GM18858 (cell line): ENCODE measurements around the gene ZNF138.

Experiments used
- ATAC-seq: cut with Tn5 transposase; IDR thresholded peaks from one replicate; pipeline ENCODE4 v1.9.1; 2021; ENCODE audit not compliant: unreplicated experiment

Gene ZNF138

GRCh38 chr7:64874562-64875250, 80.5 kb downstream of the ZNF138 start:
- ATAC-seq = no peak

GRCh38 chr7:64875258-64875657, 81.0 kb downstream of the ZNF138 start:
- ATAC-seq = no peak

GRCh38 chr7:64875658-64876406, 81.6 kb downstream of the ZNF138 start:
- no peak for ATAC-seq

GRCh38 chr7:64876792-64877713, 82.8 kb downstream of the ZNF138 start:
- no peak for ATAC-seq

- ATAC-seq = no peak
Measured at GRCh38 chr7:64877714-64878610, 83.7 kb downstream of the ZNF138 start.

GRCh38 chr7:64878684-64879083, 84.5 kb downstream of the ZNF138 start:
- no peak for ATAC-seq

GRCh38 chr7:64879086-64879730, 85.0 kb downstream of the ZNF138 start:
- no peak for ATAC-seq

- no peak for ATAC-seq
Measured at GRCh38 chr7:64879800-64880199, 85.6 kb downstream of the ZNF138 start.

- no peak for ATAC-seq
Measured at GRCh38 chr7:64880322-64881297, 86.4 kb downstream of the ZNF138 start.

- no peak for ATAC-seq
Measured at GRCh38 chr7:64881461-64882287, 87.4 kb downstream of the ZNF138 start.

GRCh38 chr7:64882341-64883112, 88.3 kb downstream of the ZNF138 start:
- ATAC-seq = no peak
